GM19193 (cell line): ENCODE measurements around the gene HDHD3.

Experiments used
- POLR2A ChIP-seq: IDR thresholded peaks from 4 replicates; pipeline ENCODE4 v1.6.1; 2011; ENCODE audit not compliant: insufficient read depth, insufficient read length; ENCODE audit errors: extremely low read depth

The HDHD3 gene

GRCh38 chr9:113395000-113395861, 18.4 kb upstream of the HDHD3 start:
- TF ChIP-seq POLR2A, result no peak

GRCh38 chr9:113393281-113393680, 16.5 kb upstream of the HDHD3 start:
- TF ChIP-seq POLR2A, result no peak

DNA sequence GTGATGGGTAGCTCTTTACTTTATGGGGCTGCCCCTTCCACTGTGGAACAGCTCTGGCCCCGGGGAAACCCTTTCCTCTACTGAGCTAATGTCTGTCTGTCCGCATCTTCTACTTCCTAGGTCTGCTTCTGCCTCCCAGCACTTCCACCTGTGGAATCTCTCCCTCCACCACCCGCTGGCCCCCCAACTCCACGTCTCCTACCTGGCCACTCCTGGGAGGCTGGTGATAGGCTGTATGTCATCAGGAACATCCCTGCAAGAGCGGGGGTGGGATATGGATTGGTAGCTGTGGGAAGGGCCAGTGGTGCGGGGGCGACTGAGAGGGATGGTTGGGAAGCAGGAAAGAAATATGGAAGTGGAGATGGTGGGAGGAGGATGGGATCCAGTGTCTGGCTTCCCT, 15.1 kb upstream of the HDHD3 start:
- TF ChIP-seq POLR2A, result no peak

DNA sequence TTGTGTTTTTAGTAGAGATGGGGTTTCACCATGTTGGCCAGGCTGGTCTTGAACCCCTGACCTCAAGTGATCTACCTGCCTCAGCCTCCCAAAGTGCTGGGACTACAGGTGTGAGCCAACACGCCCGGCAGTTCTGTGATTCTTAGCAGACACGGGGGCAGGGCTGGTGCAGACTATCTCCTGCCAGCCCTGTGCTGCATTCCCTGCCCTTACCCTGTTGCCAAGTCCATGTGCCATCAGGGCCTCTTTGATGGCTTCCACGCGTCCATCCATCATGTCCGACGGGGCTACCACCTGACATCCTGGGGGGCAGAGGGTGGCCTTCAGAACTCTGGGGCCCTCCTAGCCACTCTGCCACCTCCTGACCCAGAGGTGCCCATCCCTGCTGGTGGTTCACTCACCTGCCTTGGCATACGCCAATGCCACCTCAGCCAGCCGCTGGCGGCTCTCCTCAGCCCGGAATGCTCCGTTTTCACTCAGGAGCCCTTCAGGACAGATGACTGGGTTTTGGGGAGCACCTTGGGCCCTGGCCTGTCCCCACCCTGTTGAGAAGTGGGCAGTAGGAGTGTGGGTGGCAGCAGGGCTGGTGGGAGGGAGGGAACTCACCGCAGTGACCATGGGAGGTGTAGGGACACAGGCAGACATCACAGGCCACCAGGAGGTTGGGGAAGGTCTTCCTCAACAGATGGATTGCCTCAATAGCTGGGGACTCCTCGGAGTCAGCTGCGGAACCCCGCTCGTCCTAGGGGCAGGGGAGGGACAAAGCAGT, 13.6 kb upstream of the HDHD3 start:
- TF ChIP-seq POLR2A, result no peak

DNA sequence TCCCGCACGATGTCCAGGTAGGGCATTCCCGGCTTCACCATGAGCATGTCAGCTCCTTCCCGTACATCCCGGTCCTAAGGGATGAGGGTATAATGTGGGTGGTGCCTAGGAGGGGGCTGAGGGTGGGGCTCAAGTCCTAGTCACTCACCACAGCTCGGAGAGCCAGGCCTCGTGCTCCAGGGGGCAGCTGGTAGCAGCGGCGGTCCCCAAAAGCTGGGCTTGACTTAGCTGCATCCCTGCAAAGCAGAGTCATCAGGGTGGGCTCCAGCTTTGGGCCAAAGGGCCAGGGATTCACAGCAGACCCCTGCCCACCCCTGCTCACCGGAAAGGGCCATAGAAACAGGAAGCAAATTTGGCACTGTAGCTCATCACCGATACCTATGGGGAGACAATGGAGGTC, 12.7 kb upstream of the HDHD3 start:
- no peak for TF ChIP-seq POLR2A

DNA sequence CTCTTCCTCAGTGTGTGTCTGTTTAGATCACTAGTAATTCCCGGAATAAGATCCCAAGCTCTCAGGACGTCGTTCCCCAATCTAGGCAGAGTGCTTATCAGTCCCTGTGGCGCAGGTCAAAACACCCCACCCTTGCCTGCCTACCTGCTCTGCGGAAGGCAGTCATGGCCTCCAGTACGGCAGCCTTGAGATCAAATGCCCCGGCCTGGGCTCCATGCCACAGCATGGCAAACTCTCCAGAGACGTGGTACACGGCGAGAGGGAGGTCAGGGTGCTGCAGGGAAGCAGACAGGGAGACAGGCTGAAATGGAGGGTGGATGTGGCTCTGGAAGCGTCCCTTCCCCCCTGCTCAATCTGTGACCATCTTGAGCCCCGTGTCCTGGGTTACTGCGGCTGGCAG, 12.0 kb upstream of the HDHD3 start:
- no peak for TF ChIP-seq POLR2A

DNA sequence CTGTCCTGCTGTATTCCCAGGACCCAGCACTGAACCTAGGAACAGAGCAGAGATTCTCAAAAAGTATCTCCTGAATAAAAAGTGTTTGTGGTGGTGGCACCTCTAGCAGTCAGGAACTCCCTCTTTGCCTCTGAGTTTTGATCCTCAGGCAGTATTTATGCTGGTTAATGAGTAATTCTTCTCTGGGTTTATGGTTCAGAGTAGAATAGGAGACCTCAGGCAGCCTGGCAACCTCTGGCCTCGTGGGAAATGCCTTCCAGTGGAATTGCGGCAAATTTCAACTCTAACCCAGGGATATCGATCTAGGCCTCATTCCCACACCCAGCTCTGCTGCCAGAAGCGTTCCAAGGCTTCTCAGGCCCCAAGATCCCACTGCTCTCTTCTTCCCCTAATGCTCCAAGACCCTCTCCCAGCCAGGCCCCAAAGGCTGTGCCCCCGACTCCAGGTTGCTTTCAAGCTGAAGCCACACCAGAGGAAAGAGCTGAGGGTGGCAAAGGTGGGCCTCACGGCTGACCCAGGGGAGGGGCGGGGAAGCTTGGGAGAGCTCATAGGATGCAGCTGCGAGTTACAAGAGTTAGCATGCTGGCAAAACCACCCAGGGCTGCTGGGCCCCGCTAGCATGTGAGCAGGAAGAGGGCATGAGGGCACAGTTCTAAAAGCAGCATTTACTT, 10.9 kb upstream of the HDHD3 start:
- no peak for TF ChIP-seq POLR2A

DNA sequence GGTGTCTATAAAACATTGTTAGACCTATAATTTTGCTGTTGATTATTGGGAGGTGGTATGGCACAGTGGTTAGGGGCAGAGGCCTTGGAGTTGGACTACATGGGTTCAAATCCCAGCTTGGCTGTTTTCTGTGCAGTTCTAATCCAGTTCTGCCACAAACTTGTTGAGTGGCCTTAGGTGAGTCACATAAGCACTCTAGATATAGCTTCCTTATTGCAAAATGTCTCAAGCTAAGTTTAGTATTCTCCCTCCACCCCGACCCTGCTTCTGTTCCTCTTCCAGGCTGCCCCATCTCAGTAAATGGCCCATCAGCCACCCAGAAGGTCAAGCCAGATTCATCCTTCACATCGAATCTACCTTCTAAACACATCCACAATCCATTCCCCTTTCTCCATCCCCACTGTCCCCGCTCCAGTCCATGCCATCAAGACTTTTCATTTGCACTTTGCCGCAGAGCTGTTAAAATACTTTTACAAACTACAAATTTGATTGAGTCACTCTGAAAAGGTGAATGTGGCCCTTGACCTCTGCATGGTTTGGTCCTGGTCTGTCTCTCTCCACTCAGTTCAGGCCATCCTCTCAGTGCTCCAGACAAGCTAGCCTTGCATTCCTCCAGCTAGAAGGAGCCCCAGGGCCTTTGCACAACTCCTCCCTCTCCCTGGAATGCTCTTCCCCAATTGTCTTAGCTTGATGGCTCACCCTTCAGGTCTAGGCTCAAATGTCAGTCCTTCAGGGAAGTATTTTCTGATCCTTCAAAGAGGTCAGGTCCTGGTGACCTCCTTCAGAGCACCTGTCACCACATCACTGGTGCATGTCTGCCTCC, 10.0 kb upstream of the HDHD3 start:
- TF ChIP-seq POLR2A, result no peak

- TF ChIP-seq POLR2A, result no peak
These were observed 5.2 kb upstream of the HDHD3 start for GRCh38 chr9:113381909-113382411.

- no peak for TF ChIP-seq POLR2A
These were observed 4.1 kb upstream of the HDHD3 start for GRCh38 chr9:113380869-113381378.

GRCh38 chr9:113375057-113376023, 1.4 kb downstream of the HDHD3 start:
- TF ChIP-seq POLR2A, result no peak

- TF ChIP-seq POLR2A, result no peak
These were observed 3.0 kb downstream of the HDHD3 start for GRCh38 chr9:113373676-113374392.

DNA sequence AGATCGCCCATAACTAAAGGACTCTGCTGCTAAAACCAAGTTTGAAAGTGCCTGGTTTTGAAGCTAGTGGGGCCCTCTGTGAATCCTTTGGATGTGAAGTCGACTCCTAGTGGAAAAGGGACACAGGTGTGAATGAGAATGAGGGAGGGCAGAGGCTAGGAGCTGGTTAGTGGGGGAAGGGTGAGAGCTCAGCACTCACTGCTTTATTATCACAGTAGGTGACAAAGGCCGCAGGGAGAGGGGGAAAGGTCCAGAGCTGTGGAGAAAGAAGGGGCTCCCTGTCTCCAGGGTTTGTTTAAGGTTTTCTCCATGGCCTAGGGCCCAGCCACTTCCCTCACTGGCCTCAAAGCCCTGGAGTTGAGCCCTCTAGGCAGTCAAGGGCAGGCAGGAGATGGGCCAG, 3.5 kb downstream of the HDHD3 start:
- TF ChIP-seq POLR2A, result no peak

- no peak for TF ChIP-seq POLR2A
These were observed 4.7 kb downstream of the HDHD3 start for GRCh38 chr9:113372059-113372458.
